ENCODE data around the gene SORBS2.

DNA sequence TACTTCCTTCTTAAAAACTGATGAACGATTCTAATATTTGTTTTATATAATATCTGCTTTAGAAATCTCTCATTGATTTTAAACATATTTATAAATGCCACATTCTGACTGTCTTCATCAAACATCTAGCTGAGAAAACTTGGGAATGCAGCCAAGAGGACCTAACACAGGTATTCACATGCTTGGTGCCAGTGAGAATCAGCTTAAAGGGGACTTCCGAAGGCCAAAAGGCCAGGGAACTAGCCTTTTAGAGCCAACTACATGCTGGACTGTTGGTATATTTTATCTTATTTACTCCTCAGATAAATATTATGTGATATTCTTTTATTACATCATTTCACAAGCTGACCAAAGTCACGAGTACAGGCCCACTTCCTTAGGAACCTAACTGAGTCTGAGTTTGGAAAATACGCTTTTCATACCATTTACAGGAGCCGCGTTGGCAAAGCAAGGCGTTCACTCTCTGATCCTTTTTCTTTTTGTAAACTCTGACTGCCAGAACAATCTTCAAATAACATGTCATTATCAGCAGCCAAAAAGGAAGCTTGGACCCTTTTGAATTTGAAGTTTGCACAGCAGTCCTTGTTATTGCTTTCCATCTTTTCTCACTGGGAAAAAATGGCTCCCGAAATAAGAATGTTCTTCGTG lies 235.6 kb downstream of the SORBS2 start:
- no peak for TF ChIP-seq EP300 (conservative IDR thresholded peaks at IDR 0.05; ENCODE audit: poor library complexity, severe bottlenecking)
- TF ChIP-seq TAF1 (IDR thresholded peaks at IDR 0.05; ENCODE audit: low read depth), result no peak
- TF ChIP-seq, protein P1, sequence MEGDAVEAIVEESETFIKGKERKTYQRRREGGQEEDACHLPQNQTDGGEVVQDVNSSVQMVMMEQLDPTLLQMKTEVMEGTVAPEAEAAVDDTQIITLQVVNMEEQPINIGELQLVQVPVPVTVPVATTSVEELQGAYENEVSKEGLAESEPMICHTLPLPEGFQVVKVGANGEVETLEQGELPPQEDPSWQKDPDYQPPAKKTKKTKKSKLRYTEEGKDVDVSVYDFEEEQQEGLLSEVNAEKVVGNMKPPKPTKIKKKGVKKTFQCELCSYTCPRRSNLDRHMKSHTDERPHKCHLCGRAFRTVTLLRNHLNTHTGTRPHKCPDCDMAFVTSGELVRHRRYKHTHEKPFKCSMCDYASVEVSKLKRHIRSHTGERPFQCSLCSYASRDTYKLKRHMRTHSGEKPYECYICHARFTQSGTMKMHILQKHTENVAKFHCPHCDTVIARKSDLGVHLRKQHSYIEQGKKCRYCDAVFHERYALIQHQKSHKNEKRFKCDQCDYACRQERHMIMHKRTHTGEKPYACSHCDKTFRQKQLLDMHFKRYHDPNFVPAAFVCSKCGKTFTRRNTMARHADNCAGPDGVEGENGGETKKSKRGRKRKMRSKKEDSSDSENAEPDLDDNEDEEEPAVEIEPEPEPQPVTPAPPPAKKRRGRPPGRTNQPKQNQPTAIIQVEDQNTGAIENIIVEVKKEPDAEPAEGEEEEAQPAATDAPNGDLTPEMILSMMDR (IDR thresholded peaks at IDR 0.05; ENCODE audit: poor library complexity, severe bottlenecking), result no peak
- no peak for TF ChIP-seq RAD21 (conservative IDR thresholded peaks at IDR 0.05)
- TF ChIP-seq, protein P2, sequence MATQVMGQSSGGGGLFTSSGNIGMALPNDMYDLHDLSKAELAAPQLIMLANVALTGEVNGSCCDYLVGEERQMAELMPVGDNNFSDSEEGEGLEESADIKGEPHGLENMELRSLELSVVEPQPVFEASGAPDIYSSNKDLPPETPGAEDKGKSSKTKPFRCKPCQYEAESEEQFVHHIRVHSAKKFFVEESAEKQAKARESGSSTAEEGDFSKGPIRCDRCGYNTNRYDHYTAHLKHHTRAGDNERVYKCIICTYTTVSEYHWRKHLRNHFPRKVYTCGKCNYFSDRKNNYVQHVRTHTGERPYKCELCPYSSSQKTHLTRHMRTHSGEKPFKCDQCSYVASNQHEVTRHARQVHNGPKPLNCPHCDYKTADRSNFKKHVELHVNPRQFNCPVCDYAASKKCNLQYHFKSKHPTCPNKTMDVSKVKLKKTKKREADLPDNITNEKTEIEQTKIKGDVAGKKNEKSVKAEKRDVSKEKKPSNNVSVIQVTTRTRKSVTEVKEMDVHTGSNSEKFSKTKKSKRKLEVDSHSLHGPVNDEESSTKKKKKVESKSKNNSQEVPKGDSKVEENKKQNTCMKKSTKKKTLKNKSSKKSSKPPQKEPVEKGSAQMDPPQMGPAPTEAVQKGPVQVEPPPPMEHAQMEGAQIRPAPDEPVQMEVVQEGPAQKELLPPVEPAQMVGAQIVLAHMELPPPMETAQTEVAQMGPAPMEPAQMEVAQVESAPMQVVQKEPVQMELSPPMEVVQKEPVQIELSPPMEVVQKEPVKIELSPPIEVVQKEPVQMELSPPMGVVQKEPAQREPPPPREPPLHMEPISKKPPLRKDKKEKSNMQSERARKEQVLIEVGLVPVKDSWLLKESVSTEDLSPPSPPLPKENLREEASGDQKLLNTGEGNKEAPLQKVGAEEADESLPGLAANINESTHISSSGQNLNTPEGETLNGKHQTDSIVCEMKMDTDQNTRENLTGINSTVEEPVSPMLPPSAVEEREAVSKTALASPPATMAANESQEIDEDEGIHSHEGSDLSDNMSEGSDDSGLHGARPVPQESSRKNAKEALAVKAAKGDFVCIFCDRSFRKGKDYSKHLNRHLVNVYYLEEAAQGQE (IDR thresholded peaks at IDR 0.05; ENCODE audit: borderline replicate concordance), result no peak
- TF ChIP-seq EZH2 (IDR thresholded peaks at IDR 0.05; ENCODE audit: borderline replicate concordance, insufficient read depth, low read length, poor library complexity, severe bottlenecking), result no peak
- no peak for TF ChIP-seq POLR2AphosphoS5 (IDR thresholded peaks at IDR 0.05)
- TF ChIP-seq SMC3 (conservative IDR thresholded peaks at IDR 0.05; ENCODE audit: poor library complexity), result no peak
- no peak for TF ChIP-seq MXI1 (conservative IDR thresholded peaks at IDR 0.05; ENCODE audit: poor library complexity, severe bottlenecking)
